HL-60 (cell line): Measurements from ENCODE around the gene CPNE6.

Source experiments
- DNase-seq, 2 experiments: peaks; one replicate each; pipeline ENCODE4 v3.0.0-alpha.2; 2010 to 2020; ENCODE audit warnings: low read depth in 1 of 2, low spot score in 1 of 2
- H3K27ac ChIP-seq: fragments of 250-450 bp; sonication (Bioruptor Pico); replicated peaks from 2 replicates; pipeline ENCODE4 v1.5.1; 2020; ENCODE audit warnings: mild to moderate bottlenecking, moderate library complexity
- H3K27me3 ChIP-seq: fragments of 250-450 bp; sonication (Bioruptor Pico); 2 replicates; pipeline ENCODE4 v1.5.1; 2021; ENCODE audit warnings: mild to moderate bottlenecking, moderate library complexity; ENCODE audit not compliant: insufficient read depth, poor library complexity, severe bottlenecking
- H3K4me3 ChIP-seq: replicated peaks from 2 replicates; pipeline ENCODE4 v1.5.1; 2011; ENCODE audit warnings: mild to moderate bottlenecking, control low read depth, low read length; ENCODE audit not compliant: insufficient read depth
- CTCF ChIP-seq: IDR thresholded peaks from one replicate; pipeline ENCODE4 v1.5.1; 2011; ENCODE audit warnings: low read length, control low read depth, inconsistent platforms; ENCODE audit not compliant: insufficient read depth
- GABPA ChIP-seq: IDR thresholded peaks from 2 replicates; pipeline ENCODE4 v1.6.1; 2012; ENCODE audit warnings: low read depth
- POLR2AphosphoS5 ChIP-seq: IDR thresholded peaks from 2 replicates; pipeline ENCODE4 v1.6.1; 2012; ENCODE audit warnings: low read depth
- REST ChIP-seq: IDR thresholded peaks from 2 replicates; pipeline ENCODE4 v1.6.1; 2012; ENCODE audit warnings: low read depth; ENCODE audit not compliant: insufficient replicate concordance
- SPI1 ChIP-seq: IDR thresholded peaks from 2 replicates; pipeline ENCODE4 v1.6.1; 2012; ENCODE audit warnings: low read depth, mild to moderate bottlenecking, borderline replicate concordance

CPNE6 gene

GRCh38 chr14:24098927-24099813 is 27.8 kb downstream of the CPNE6 start:
- TF ChIP-seq REST (no peak), SPI1 (no peak), CTCF (no peak), GABPA (no peak), POLR2AphosphoS5 (no peak)
- Histone ChIP-seq H3K4me3 (no peak overlapping the region), H3K27me3 (no peaks in the 10 kb centered on the region), H3K27ac (no peak overlapping the region)
- DNase-seq: no peak

GRCh38 chr14:24100197-24100981 is 29.0 kb downstream of the CPNE6 start:
- TF ChIP-seq POLR2AphosphoS5 (no peak), REST (no peak)
- no peak overlapping the region for H3K27ac ChIP-seq
- H3K27me3 ChIP-seq: no peaks in the 10 kb centered on the region
- DNase-seq: peak in 1 of 2 experiments; percentile 42
- H3K4me3 ChIP-seq: no peak overlapping the region

- no peak for DNase-seq
- Histone ChIP-seq H3K27ac (no peak overlapping the region), H3K4me3 (no peak overlapping the region), H3K27me3 (no peaks in the 10 kb centered on the region)
- TF ChIP-seq POLR2AphosphoS5 (no peak), REST (no peak), SPI1 (no peak), CTCF (no peak), GABPA (no peak)
Observed at GRCh38 chr14:24100982-24101494, 29.7 kb downstream of the CPNE6 start.
